Measurements from ENCODE around the gene VEGFD.

GRCh38 chrX:15311119-15311518, 73.1 kb downstream of the VEGFD start:
- TF ChIP-seq CTCF (IDR thresholded peaks at IDR 0.05) (no peak), POLR2A (IDR thresholded peaks at IDR 0.05) (no peak)

All from thyroid gland (tissue), 4 donors.